ENCODE data around the gene COX4I1. TPM values are rescaled to one million over a fixed set of nuclear protein-coding genes. Genes with fewer than 3 reads are reported as not detected.

The COX4I1 gene
- total and polyA plus RNA-seq, 4 donors, result 245 to 1,007 (median 419) TPM

- Histone ChIP-seq H3K4me3 (ENCODE audit: low read length in 2 of 2) (no peak overlapping the region), H3K27ac (ENCODE audit: low read depth in 1 of 2, low read length in 2 of 2) (no peak overlapping the region), H3K27me3 (ENCODE audit: control insufficient read depth in 1 of 2, insufficient read depth in 2 of 2, low read length in 1 of 2) (no peaks in the 10 kb centered on the region), H3K4me1 (ENCODE audit: control insufficient read depth in 1 of 2, insufficient read depth in 2 of 2, low read length in 2 of 2) (no peaks in the 10 kb centered on the region), H3K36me3 (ENCODE audit: control insufficient read depth in 1 of 2, insufficient read depth in 2 of 2, low read length in 1 of 2) (no peaks in the 10 kb centered on the region), H3K9me3 (ENCODE audit: control insufficient read depth, low read length) (peaks cover 2% of the 10 kb centered on the region)
- WGBS, 2 donors, result 92 to 93% methylated on average over 9 of the region's 9 CpGs
- intact Hi-C loops (cut with DNase I), result loop anchor here in 1 of 2 donors (5.0 kb wide), 1 partner anchor 189 kb away; no protein-coding TSS in a partner anchor
- DNase-seq (peak in 1 of 2 donors; percentile 31), ATAC-seq (ENCODE audit: low FRiP score) (no peak)
Observed at GRCh38 chr16:85842848-85843247, 43.4 kb downstream of the COX4I1 start.

DNA sequence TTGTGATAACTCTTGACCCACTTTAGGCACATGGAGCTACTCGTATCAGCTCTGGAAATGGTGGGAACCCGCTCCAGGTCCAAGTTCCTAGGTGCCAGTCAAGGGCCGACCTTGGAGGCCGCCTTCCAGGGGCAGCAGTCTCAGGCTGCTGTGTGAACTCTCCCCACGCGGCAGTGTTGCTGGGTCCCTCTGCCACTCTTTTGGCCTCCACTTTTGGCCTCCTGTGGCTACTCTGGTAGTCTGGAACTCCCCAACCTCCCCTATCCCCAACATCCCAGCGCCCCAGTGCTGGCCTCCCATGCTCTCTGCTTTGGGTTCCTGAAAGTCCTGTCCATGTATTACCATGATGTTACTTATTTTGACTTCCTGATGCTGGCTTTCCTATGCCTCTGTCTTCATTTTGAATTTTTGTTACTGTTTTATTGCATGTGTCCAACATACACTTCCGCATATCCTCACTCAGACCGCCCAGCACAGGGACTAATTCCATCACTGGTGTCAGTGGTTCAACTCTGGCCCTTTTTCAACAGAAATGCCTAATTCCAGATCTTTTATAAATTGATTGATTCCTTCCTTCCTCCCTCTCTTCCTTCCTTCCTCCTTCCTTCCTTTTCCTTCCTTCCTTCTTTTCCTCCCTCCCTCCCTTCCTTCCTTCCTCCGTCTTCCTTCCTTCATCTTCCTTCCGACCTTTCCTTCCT is 44.1 kb downstream of the COX4I1 start:
- DNase-seq (peak; percentile 5 to 52), ATAC-seq (ENCODE audit: low FRiP score) (no peak)
- Histone ChIP-seq H3K4me3 (ENCODE audit: low read length in 2 of 2) (no peak overlapping the region), H3K36me3 (ENCODE audit: control insufficient read depth in 1 of 2, insufficient read depth in 2 of 2, low read length in 1 of 2) (no peaks in the 10 kb centered on the region), H3K27me3 (ENCODE audit: control insufficient read depth in 1 of 2, insufficient read depth in 2 of 2, low read length in 1 of 2) (no peaks in the 10 kb centered on the region), H3K27ac (ENCODE audit: low read depth in 1 of 2, low read length in 2 of 2) (no peak overlapping the region), H3K9me3 (ENCODE audit: control insufficient read depth, low read length) (peaks cover 2% of the 10 kb centered on the region), H3K4me1 (ENCODE audit: control insufficient read depth in 1 of 2, insufficient read depth in 2 of 2, low read length in 2 of 2) (no peaks in the 10 kb centered on the region)
- intact Hi-C loops (cut with DNase I), result loop anchor here in 1 of 2 donors (5.0 kb wide), 1 partner anchor 189 kb away; no protein-coding TSS in a partner anchor
- 91 to 94% methylated on average over 11 of the region's 11 CpGs for WGBS, 2 donors

DNA sequence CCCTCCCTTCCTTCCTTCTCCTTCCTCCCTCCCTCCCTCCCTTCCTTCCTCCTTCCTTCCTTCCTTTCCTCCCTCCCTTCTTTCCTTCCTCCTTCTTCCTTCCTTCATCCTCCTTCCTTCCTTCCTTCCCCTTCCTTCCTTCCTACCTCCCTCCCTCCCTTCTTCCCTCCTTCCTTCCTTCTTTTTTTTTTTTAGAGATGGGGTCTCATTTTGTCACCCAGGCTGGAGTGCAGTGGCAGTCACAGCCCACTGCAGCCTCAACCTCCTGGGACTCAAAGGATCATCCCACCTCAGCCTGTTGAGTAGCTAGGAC is 44.6 kb downstream of the COX4I1 start:
- no peaks in the 10 kb centered on the region for H3K27me3 ChIP-seq (ENCODE audit: control insufficient read depth in 1 of 2, insufficient read depth in 2 of 2, low read length in 1 of 2)
- no peaks in the 10 kb centered on the region for H3K4me1 ChIP-seq (ENCODE audit: control insufficient read depth in 1 of 2, insufficient read depth in 2 of 2, low read length in 2 of 2)
- ATAC-seq (ENCODE audit: low FRiP score) (no peak), DNase-seq (no peak)
- intact Hi-C loops (cut with DNase I), result loop anchor here in 1 of 2 donors (5.0 kb wide), 1 partner anchor 188 kb away; no protein-coding TSS in a partner anchor
- no peaks in the 10 kb centered on the region for H3K36me3 ChIP-seq (ENCODE audit: control insufficient read depth in 1 of 2, insufficient read depth in 2 of 2, low read length in 1 of 2)
- peaks cover 2% of the 10 kb centered on the region for H3K9me3 ChIP-seq (ENCODE audit: control insufficient read depth, low read length)
- no peak overlapping the region for H3K4me3 ChIP-seq (ENCODE audit: low read length in 2 of 2)
- no peak overlapping the region for H3K27ac ChIP-seq (ENCODE audit: low read depth in 1 of 2, low read length in 2 of 2)

GRCh38 chr16:85844786-85845185 is 45.3 kb downstream of the COX4I1 start:
- Histone ChIP-seq H3K27ac (ENCODE audit: low read depth in 1 of 2, low read length in 2 of 2) (no peak overlapping the region), H3K4me1 (ENCODE audit: control insufficient read depth in 1 of 2, insufficient read depth in 2 of 2, low read length in 2 of 2) (no peaks in the 10 kb centered on the region), H3K27me3 (ENCODE audit: control insufficient read depth in 1 of 2, insufficient read depth in 2 of 2, low read length in 1 of 2) (no peaks in the 10 kb centered on the region), H3K9me3 (ENCODE audit: control insufficient read depth, low read length) (peaks cover 2% of the 10 kb centered on the region), H3K36me3 (ENCODE audit: control insufficient read depth in 1 of 2, insufficient read depth in 2 of 2, low read length in 1 of 2) (no peaks in the 10 kb centered on the region), H3K4me3 (ENCODE audit: low read length in 2 of 2) (no peak overlapping the region)
- intact Hi-C loops (cut with DNase I), result loop anchor here in 1 of 2 donors (5.0 kb wide), 1 partner anchor 188 kb away; no protein-coding TSS in a partner anchor
- ATAC-seq (ENCODE audit: low FRiP score), result no peak
- DNase-seq, result peak in 1 of 2 donors; percentile 34
- 1 to 3% methylated on average over 15 of the region's 15 CpGs for WGBS, 2 donors

DNA sequence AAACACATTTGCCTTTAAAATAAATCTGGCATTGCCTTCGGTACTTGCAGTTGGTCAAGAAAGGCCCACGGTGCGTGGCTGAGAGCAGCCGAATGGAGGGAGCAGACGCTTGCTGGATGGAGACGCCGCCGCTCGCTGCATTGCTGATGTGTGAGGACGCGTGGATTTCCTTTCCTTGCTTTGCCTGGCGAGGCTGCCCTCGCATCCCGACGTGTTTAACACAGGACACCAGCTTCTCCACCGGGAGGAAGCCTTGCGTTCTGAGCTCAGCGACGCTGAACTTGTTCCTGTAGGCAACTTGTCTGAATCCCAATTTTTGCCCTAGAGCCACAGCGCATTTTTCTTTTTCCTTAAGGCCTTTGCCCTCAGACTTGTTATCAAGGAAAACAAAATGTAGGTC is 45.8 kb downstream of the COX4I1 start:
- H3K27me3 ChIP-seq (ENCODE audit: control insufficient read depth in 1 of 2, insufficient read depth in 2 of 2, low read length in 1 of 2), result no peaks in the 10 kb centered on the region
- no peak overlapping the region for H3K27ac ChIP-seq (ENCODE audit: low read depth in 1 of 2, low read length in 2 of 2)
- peaks cover 2% of the 10 kb centered on the region for H3K9me3 ChIP-seq (ENCODE audit: control insufficient read depth, low read length)
- no peak overlapping the region for H3K4me3 ChIP-seq (ENCODE audit: low read length in 2 of 2)
- intact Hi-C loops (cut with DNase I), result no loop called here
- H3K4me1 ChIP-seq (ENCODE audit: control insufficient read depth in 1 of 2, insufficient read depth in 2 of 2, low read length in 2 of 2), result no peaks in the 10 kb centered on the region
- no peaks in the 10 kb centered on the region for H3K36me3 ChIP-seq (ENCODE audit: control insufficient read depth in 1 of 2, insufficient read depth in 2 of 2, low read length in 1 of 2)
- peak in 1 of 2 donors; percentile 39 for DNase-seq
- WGBS, 2 donors, result 33 to 50% methylated on average over 20 of the region's 20 CpGs
- no peak for ATAC-seq (ENCODE audit: low FRiP score)

DNA sequence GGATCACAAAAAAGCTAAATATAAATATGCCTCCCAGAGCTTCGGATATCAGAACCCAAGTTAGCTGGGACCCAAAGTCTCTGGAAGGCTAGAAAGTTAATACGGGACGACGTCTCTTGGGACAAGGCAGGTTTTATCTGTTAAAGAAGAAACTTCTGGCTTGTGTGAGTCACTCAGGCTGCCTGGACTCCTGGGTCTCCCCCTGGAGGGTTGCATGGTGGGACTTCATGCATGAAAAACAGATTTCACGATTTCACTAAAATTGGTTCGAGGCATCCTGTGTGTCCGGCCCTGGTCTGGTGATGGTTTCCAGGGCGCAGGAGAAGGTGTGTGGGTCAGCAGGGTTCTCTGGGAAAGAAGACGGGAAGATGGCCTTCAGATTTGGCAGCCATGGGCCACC is 47.0 kb downstream of the COX4I1 start:
- Histone ChIP-seq H3K9me3 (ENCODE audit: control insufficient read depth, low read length) (peaks cover 2% of the 10 kb centered on the region), H3K4me1 (ENCODE audit: control insufficient read depth in 1 of 2, insufficient read depth in 2 of 2, low read length in 2 of 2) (no peaks in the 10 kb centered on the region), H3K27ac (ENCODE audit: low read depth in 1 of 2, low read length in 2 of 2) (no peak overlapping the region), H3K4me3 (ENCODE audit: low read length in 2 of 2) (no peak overlapping the region), H3K27me3 (ENCODE audit: control insufficient read depth in 1 of 2, insufficient read depth in 2 of 2, low read length in 1 of 2) (no peaks in the 10 kb centered on the region), H3K36me3 (ENCODE audit: control insufficient read depth in 1 of 2, insufficient read depth in 2 of 2, low read length in 1 of 2) (no peaks in the 10 kb centered on the region)
- WGBS, 2 donors, result 79 to 80% methylated on average over 9 of the region's 9 CpGs
- intact Hi-C loops (cut with DNase I), result no loop called here
- ATAC-seq (ENCODE audit: low FRiP score), result no peak
- DNase-seq, result peak in 1 of 2 donors; percentile 12

DNA sequence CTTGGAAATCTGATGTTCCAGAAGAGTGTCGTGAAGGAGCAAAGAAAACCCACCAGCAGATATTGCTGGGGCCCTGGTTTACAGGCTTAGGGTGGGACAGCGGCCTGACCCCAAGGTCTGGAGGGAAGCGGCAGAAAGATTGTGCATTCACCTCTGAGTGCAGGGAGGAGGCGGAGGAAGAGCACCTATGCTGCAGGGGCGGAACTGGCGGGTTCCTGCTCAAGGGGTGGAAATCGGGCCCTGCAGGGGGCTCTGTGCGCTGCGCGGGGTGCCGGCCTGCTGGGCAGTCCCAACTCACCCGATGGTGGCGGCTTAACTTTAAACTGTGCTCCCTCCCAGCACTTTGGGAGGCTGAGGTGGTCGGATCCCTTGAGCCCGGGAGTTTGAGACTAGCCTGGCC is 47.5 kb downstream of the COX4I1 start:
- Histone ChIP-seq H3K4me1 (ENCODE audit: control insufficient read depth in 1 of 2, insufficient read depth in 2 of 2, low read length in 2 of 2) (no peaks in the 10 kb centered on the region), H3K36me3 (ENCODE audit: control insufficient read depth in 1 of 2, insufficient read depth in 2 of 2, low read length in 1 of 2) (no peaks in the 10 kb centered on the region), H3K27ac (ENCODE audit: low read depth in 1 of 2, low read length in 2 of 2) (no peak overlapping the region), H3K27me3 (ENCODE audit: control insufficient read depth in 1 of 2, insufficient read depth in 2 of 2, low read length in 1 of 2) (no peaks in the 10 kb centered on the region), H3K9me3 (ENCODE audit: control insufficient read depth, low read length) (peaks cover 2% of the 10 kb centered on the region), H3K4me3 (ENCODE audit: low read length in 2 of 2) (no peak overlapping the region)
- ATAC-seq (ENCODE audit: low FRiP score) (no peak), DNase-seq (no peak)
- WGBS, 2 donors, result 77 to 81% methylated on average over 15 of the region's 15 CpGs
- intact Hi-C loops (cut with DNase I), result no loop called here

GRCh38 chr16:85847681-85848601 is 48.4 kb downstream of the COX4I1 start:
- no peaks in the 10 kb centered on the region for H3K36me3 ChIP-seq (ENCODE audit: control insufficient read depth in 1 of 2, insufficient read depth in 2 of 2, low read length in 1 of 2)
- ATAC-seq (ENCODE audit: low FRiP score) (no peak), DNase-seq (no peak)
- no peak overlapping the region for H3K4me3 ChIP-seq (ENCODE audit: low read length in 2 of 2)
- no peaks in the 10 kb centered on the region for H3K27me3 ChIP-seq (ENCODE audit: control insufficient read depth in 1 of 2, insufficient read depth in 2 of 2, low read length in 1 of 2)
- intact Hi-C loops (cut with DNase I), result no loop called here
- WGBS, 2 donors, result 65 to 67% methylated on average over 39 of the region's 39 CpGs
- no peaks in the 10 kb centered on the region for H3K9me3 ChIP-seq (ENCODE audit: control insufficient read depth, low read length)
- H3K27ac ChIP-seq (ENCODE audit: low read depth in 1 of 2, low read length in 2 of 2), result no peak overlapping the region
- no peaks in the 10 kb centered on the region for H3K4me1 ChIP-seq (ENCODE audit: control insufficient read depth in 1 of 2, insufficient read depth in 2 of 2, low read length in 2 of 2)
